HG03103 (cell line): Measurements from ENCODE around the gene IFI30.

Experiments used
- ATAC-seq: cut with Tn5 transposase; IDR thresholded peaks from one replicate; pipeline ENCODE4 v1.9.1; 2021; ENCODE audit warnings: low read depth; ENCODE audit not compliant: unreplicated experiment

Gene IFI30

DNA sequence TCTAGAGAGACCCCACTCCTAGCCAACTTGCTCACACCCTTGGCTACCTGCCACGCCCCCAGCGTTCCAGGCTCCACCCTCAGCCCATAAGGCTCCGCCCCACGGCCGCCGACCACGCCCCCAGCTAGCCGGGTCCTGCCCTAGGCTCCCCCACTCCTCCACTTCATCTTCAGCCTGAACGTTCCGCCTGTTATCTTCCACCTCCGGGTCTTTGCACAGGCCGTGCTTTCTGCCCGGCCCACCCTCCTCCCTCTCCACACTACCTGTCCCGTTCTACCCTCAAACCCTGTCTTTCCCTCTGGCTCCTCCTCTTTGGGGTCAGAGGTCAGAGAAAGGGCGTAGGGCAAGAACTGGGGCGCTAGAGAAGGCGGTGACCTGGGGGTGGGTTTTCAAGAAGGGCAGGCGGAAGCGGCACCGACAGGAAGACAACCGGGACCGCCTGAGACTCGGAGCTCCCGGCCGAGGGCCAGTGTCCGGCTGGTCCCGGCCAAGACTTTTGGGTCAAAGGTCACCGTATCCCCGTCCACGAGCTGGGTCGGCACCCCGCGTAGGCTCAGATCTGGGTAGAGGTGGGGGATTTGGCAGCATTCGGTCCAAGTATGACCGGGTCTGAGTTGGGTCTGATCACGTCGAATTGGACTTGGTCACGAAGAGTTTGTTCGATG lies 50.4 kb downstream of the IFI30 start:
- ATAC-seq: no peak

DNA sequence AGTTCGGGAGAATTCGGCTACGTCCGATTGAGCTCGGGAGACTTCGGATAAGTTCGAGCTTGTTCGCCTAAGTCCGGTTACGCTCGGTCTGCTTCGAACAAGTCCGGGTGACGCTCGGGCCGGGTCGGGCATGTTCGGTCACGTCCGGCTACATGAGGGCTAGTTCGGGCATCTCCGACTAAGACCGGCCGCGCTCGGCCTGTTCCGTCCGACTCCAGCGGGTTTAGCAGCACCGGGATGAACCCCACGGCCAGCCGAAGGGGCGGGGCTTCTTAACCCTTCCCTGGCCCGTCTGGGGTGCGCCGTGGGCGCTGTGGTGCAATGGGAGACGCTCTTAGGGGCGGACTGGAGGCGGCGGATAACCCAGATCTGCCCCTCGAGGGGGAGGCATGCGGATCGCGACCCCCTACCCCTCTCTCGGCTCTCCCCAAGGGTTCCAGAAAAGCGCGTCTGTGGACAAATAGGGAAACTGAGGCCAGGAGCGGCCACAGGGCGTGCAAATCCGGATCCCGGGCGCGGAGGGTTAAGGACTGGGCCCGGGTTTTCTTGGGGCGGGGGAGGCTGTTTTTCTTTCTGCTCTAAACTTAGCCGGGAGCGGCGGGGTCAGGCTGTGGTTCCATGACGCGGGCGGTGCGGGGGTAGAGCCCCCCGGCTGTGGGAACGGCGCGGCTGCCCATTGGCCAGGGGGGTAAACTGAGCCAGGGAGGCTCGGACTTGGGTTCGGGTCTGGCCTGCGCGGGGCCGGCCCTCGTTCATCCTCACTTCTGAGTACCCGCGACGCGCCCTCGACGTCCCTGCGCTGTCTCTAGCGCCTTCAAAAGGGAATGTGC lies 51.1 kb downstream of the IFI30 start:
- peak; percentile 86 for ATAC-seq

DNA sequence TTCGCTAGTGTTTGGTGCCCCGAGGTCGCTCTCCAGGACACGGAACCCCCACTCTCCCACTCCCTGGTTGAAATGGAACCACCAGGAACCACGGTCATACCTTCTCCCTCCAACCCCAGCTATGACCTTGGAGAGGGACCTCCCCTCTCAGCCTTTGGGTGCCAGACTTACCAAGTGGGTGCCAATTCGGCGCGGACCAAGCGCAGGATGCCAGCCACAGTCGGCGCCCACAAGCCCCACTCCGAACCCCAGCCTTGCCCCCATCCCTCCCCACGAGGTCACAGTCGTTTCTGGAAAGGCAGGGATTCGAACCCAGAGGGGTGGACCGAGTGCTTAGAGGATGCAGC lies 51.7 kb downstream of the IFI30 start:
- no peak for ATAC-seq

DNA sequence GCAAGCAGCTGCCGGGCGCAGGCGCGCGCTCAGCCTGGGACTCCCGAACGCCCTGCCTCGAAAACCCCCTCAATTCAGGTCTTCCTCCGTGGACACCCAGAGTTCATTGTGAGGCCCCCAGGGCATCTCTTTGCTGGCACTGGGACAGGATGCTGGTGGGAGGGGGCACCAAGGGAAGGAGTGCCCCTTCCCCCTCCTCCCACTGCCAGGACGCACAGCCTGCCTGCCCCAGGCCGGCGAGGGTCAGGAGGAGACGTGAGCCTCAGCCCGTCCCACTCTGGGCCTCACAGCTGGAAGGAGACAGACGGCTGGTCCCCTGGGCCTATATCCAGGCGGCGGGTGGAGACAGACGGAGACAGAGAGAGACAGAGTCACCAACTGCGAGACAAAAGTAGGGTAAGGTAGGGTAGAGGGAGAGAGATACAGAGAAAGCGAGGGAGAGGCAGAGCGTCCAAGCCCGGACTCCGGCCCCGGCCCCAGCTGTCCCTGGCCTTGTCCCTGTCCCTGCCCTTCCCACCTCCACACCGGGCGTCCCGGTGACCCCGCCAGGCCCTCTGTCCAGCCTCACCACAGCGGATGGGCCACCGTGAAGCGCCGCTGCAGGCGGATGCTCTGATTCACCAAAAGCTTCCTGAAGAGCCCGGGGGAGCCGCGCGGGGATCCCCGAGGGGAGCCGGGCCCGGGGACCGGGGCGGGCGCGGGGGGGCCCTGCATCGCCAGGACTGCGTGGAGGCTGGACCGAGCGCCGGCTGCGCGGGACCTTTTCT lies 52.3 kb downstream of the IFI30 start, which contains the start of gene PDE4C:
PDE4C (minus strand) TSS at position 737 of the 767 bp plus-strand sequence; CDS start at position 714, 23 bp downstream.
- ATAC-seq: no peak

DNA sequence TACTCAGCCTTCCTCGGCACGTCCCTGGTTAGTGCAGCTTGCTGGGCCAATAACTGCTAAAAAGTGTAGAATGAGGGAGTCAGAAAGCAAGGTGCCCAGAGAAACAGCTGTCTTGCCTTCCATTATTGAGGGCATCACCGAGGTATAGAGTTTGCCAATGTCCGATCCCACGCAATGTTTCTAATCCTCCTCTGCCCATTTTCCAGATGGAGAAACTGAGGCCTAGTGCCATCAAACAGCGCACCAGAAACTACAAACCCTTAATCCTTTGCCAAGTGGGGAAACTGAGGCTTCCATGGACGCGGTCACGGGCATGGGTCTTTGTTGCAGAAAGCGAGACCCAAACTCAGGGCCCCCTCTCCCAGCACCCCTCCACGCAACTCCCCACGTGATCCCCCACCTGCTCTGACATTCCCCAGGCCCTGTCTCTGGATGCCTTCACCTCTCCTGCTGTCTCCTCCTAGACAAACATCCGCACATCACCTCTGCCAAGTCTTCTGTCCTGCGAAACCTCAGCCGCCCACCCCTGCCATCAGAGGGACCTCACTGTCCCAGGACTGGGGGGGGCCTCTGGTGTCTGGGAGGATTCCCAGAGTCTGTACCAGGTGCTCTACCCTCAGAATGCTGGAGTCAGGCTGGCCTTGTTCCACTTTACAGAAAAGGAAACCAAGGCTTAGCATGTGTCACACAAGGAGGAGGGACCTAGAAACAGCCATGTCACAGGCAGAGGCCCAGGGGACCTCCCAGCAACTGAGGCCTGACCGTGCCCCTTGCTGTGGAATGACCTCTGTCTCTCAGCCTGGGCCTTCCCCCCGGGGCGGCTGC lies 53.6 kb downstream of the IFI30 start:
- ATAC-seq: no peak
